Measurements from ENCODE around the gene GBGT1. TPM values are rescaled to one million over a fixed set of nuclear protein-coding genes. Genes with fewer than 3 reads are reported as not detected.

The GBGT1 gene
- polyA plus RNA-seq, 1 donor from 2014 or later: not detected

DNA sequence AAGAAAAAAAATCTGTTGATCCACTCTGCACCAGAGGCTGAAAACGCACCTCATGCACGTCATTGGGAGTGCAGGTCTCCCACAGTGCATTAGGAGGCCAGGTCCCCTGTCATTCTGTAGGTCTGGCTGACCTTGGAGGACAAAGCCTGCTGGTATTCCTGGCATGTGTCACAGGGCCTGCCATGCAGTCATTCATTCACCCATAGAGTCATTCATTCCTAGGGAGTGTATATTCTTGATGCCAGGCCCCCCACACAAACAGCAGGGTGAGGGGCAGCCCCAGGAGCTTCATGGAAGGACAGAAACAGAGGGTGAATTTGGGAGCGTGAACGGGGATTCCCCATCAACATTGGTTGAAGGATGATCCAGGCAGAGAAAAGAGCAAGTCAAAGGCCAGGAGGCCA, 2.2 kb downstream of the GBGT1 start:
- Histone ChIP-seq H2AFZ (ENCODE audit: low read depth, low read length) (no peak overlapping the region), H3K4me2 (ENCODE audit: low read length) (no peak overlapping the region), H3K9me2 (ENCODE audit: insufficient read depth, low read length) (no peaks in the 10 kb centered on the region), H3K9me3 (ENCODE audit: low read length) (no peaks in the 10 kb centered on the region), H3K27ac (ENCODE audit: low read length) (no peak overlapping the region), H4K20me1 (ENCODE audit: insufficient read depth) (no peaks in the 10 kb centered on the region), H3K9ac (ENCODE audit: low read length) (no peak overlapping the region), H3K4me3 (ENCODE audit: low read length) (no peak overlapping the region), H3K79me2 (replicated peaks; ENCODE audit: insufficient read depth, low read length) (no peaks in the 10 kb centered on the region), H3K27me3 (ENCODE audit: insufficient read depth, low read depth, low read length) (peaks cover 9% of the 10 kb centered on the region), H3F3A (ENCODE audit: insufficient read depth, low read length, poor library complexity, severe bottlenecking) (no peaks in the 10 kb centered on the region), H3K36me3 (ENCODE audit: insufficient read depth, low read length) (no peaks in the 10 kb centered on the region)
- TF ChIP-seq SMC3 (conservative IDR thresholded peaks at IDR 0.05; ENCODE audit: poor library complexity): no peak
- TF ChIP-seq RAD21 (conservative IDR thresholded peaks at IDR 0.05): no peak
- TF ChIP-seq POLR2AphosphoS5 (IDR thresholded peaks at IDR 0.05): no peak
- TF ChIP-seq, protein P1, sequence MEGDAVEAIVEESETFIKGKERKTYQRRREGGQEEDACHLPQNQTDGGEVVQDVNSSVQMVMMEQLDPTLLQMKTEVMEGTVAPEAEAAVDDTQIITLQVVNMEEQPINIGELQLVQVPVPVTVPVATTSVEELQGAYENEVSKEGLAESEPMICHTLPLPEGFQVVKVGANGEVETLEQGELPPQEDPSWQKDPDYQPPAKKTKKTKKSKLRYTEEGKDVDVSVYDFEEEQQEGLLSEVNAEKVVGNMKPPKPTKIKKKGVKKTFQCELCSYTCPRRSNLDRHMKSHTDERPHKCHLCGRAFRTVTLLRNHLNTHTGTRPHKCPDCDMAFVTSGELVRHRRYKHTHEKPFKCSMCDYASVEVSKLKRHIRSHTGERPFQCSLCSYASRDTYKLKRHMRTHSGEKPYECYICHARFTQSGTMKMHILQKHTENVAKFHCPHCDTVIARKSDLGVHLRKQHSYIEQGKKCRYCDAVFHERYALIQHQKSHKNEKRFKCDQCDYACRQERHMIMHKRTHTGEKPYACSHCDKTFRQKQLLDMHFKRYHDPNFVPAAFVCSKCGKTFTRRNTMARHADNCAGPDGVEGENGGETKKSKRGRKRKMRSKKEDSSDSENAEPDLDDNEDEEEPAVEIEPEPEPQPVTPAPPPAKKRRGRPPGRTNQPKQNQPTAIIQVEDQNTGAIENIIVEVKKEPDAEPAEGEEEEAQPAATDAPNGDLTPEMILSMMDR (IDR thresholded peaks at IDR 0.05; ENCODE audit: poor library complexity, severe bottlenecking): no peak
- TF ChIP-seq, protein P2, sequence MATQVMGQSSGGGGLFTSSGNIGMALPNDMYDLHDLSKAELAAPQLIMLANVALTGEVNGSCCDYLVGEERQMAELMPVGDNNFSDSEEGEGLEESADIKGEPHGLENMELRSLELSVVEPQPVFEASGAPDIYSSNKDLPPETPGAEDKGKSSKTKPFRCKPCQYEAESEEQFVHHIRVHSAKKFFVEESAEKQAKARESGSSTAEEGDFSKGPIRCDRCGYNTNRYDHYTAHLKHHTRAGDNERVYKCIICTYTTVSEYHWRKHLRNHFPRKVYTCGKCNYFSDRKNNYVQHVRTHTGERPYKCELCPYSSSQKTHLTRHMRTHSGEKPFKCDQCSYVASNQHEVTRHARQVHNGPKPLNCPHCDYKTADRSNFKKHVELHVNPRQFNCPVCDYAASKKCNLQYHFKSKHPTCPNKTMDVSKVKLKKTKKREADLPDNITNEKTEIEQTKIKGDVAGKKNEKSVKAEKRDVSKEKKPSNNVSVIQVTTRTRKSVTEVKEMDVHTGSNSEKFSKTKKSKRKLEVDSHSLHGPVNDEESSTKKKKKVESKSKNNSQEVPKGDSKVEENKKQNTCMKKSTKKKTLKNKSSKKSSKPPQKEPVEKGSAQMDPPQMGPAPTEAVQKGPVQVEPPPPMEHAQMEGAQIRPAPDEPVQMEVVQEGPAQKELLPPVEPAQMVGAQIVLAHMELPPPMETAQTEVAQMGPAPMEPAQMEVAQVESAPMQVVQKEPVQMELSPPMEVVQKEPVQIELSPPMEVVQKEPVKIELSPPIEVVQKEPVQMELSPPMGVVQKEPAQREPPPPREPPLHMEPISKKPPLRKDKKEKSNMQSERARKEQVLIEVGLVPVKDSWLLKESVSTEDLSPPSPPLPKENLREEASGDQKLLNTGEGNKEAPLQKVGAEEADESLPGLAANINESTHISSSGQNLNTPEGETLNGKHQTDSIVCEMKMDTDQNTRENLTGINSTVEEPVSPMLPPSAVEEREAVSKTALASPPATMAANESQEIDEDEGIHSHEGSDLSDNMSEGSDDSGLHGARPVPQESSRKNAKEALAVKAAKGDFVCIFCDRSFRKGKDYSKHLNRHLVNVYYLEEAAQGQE (IDR thresholded peaks at IDR 0.05; ENCODE audit: borderline replicate concordance): no peak
- no peak for TF ChIP-seq TAF1 (IDR thresholded peaks at IDR 0.05; ENCODE audit: low read depth)
- no peak for TF ChIP-seq MXI1 (conservative IDR thresholded peaks at IDR 0.05; ENCODE audit: poor library complexity, severe bottlenecking)
- no peak for TF ChIP-seq EZH2 (IDR thresholded peaks at IDR 0.05; ENCODE audit: borderline replicate concordance, insufficient read depth, low read length, poor library complexity, severe bottlenecking)

DNA sequence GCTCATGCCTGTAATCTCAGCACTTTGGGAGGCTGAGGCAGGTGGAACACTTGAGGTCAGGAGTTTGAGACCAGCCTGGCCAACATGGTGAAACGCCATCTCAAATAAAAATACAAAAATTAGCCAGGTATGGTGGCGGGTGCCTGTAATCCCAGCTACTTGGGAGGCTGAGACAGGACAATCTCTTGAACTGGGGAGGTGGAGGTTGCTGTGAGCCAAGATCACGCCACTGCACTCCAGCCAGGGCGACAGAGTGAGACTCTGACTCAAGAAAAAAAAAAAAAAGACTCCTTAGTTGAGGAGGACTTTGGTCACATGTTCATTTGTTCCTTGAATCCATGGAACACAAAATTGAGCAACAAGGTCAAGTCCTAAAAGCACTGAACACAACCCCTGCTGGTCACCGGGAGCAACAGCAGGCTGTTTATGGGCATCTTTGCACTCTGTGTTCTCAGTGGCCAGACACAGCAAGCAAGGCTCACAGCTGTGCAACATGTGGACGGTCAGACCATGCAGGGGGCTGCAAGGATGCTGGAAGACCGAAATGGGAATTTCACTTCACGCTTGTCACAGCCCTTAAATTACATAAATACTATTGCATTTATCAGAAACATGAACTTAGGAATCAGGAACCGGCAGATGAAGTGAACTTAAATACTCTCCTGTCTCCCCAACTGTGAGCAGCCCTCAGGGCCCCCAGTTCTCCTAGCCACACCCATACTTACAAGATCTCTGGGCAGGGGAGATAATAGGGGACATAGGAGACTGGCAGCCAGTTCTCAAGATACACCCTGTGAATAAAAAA, 2.8 kb downstream of the GBGT1 start:
- H3K4me3 ChIP-seq (ENCODE audit: low read length): no peak overlapping the region
- H2AFZ ChIP-seq (ENCODE audit: low read depth, low read length): no peak overlapping the region
- H3K27ac ChIP-seq (ENCODE audit: low read length): no peak overlapping the region
- TF ChIP-seq POLR2AphosphoS5 (IDR thresholded peaks at IDR 0.05) (no peak), MXI1 (conservative IDR thresholded peaks at IDR 0.05; ENCODE audit: poor library complexity, severe bottlenecking) (no peak), TAF1 (IDR thresholded peaks at IDR 0.05; ENCODE audit: low read depth) (no peak), EZH2 (IDR thresholded peaks at IDR 0.05; ENCODE audit: borderline replicate concordance, insufficient read depth, low read length, poor library complexity, severe bottlenecking) (no peak), RAD21 (conservative IDR thresholded peaks at IDR 0.05) (no peak), EP300 (conservative IDR thresholded peaks at IDR 0.05; ENCODE audit: poor library complexity, severe bottlenecking) (no peak)
- TF ChIP-seq, protein P2 (IDR thresholded peaks at IDR 0.05; ENCODE audit: borderline replicate concordance): no peak
- TF ChIP-seq, protein P1 (IDR thresholded peaks at IDR 0.05; ENCODE audit: poor library complexity, severe bottlenecking): peak; percentile 60
- no peaks in the 10 kb centered on the region for H3K79me2 ChIP-seq (replicated peaks; ENCODE audit: insufficient read depth, low read length)
- no peaks in the 10 kb centered on the region for H3K36me3 ChIP-seq (ENCODE audit: insufficient read depth, low read length)
- peaks cover 9% of the 10 kb centered on the region for H3K27me3 ChIP-seq (ENCODE audit: insufficient read depth, low read depth, low read length)
- no peaks in the 10 kb centered on the region for H4K20me1 ChIP-seq (ENCODE audit: insufficient read depth)
- no peaks in the 10 kb centered on the region for H3K9me3 ChIP-seq (ENCODE audit: low read length)
- H3K9me2 ChIP-seq (ENCODE audit: insufficient read depth, low read length): no peaks in the 10 kb centered on the region
- no peak overlapping the region for H3K4me2 ChIP-seq (ENCODE audit: low read length)
- H3K9ac ChIP-seq (ENCODE audit: low read length): no peak overlapping the region
- H3F3A ChIP-seq (ENCODE audit: insufficient read depth, low read length, poor library complexity, severe bottlenecking): no peaks in the 10 kb centered on the region
